NCI-H1436 (cell line): ENCODE measurements around the gene CPNE5.

Experiments used
- DNase-seq: peaks from one replicate; lab custom pipeline; 2025; lab: John Stamatoyannopoulos, UW

Gene CPNE5

GRCh38 chr6:36700071-36700812 is 139.0 kb downstream of the CPNE5 start:
- DNase-seq, result no peak

GRCh38 chr6:36699348-36699747 is 139.9 kb downstream of the CPNE5 start:
- no peak for DNase-seq

- DNase-seq, result no peak
Measured at GRCh38 chr6:36698871-36699271, 140.4 kb downstream of the CPNE5 start.

GRCh38 chr6:36698196-36698595 is 141.0 kb downstream of the CPNE5 start:
- DNase-seq, result no peak

- DNase-seq, result no peak
Measured at GRCh38 chr6:36697481-36697903, 141.8 kb downstream of the CPNE5 start, which contains the start of gene RAB44. Gene RAB44, plus strand, starts transcription at chr6:36697826. Its CDS starts 6,410 bp downstream, at chr6:36704236.

GRCh38 chr6:36695414-36695813 is 143.8 kb downstream of the CPNE5 start:
- no peak for DNase-seq

- DNase-seq, result no peak
Measured at GRCh38 chr6:36694616-36695015, 144.6 kb downstream of the CPNE5 start.

GRCh38 chr6:36692861-36693702 is 146.2 kb downstream of the CPNE5 start:
- DNase-seq, result no peak

GRCh38 chr6:36692220-36692619 is 147.0 kb downstream of the CPNE5 start:
- DNase-seq, result no peak

- no peak for DNase-seq
Measured at GRCh38 chr6:36691612-36692011, 147.6 kb downstream of the CPNE5 start.

- no peak for DNase-seq
Measured at GRCh38 chr6:36691011-36691410, 148.2 kb downstream of the CPNE5 start.
